ENCODE results near the gene OTUD5. TPM values are rescaled to one million over a fixed set of nuclear protein-coding genes. Genes with fewer than 3 reads are reported as not detected.

The OTUD5 gene
- total RNA-seq, 1 experiment from 2014 or later: 37.1 TPM

- no TSS peak for BruUV-seq (replicated peaks)
- no peak overlapping the region for H3K4me3 ChIP-seq
- ChIA-PET CTCF (no interaction called here), POLR2A (ENCODE audit: unreplicated experiment) (no interaction called here)
- H3K9me2 ChIP-seq (ENCODE audit: insufficient read depth): no peaks in the 10 kb centered on the region
- no peaks in the 10 kb centered on the region for H3K36me3 ChIP-seq (ENCODE audit: low read depth)
- intact Hi-C loops (cut with micrococcal nuclease; ENCODE audit: unreplicated experiment): no loop called here
- H3K4me1 ChIP-seq (replicated peaks; ENCODE audit: insufficient read depth): no peaks in the 10 kb centered on the region
- no peak overlapping the region for H3K4me2 ChIP-seq
- no peaks in the 10 kb centered on the region for H3K9me3 ChIP-seq (ENCODE audit: insufficient read depth, low read depth)
- TF ChIP-seq EZH2 (IDR thresholded peaks at IDR 0.05; ENCODE audit: low read depth): no peak
- no peak for TF ChIP-seq CTCF (conservative IDR thresholded peaks at IDR 0.05)
- H4K20me1 ChIP-seq (ENCODE audit: insufficient read depth): no peaks in the 10 kb centered on the region
- H3K27me3 ChIP-seq (ENCODE audit: insufficient read depth, low read depth): no peaks in the 10 kb centered on the region
- H3F3A ChIP-seq (ENCODE audit: insufficient read depth, low read depth): no peaks in the 10 kb centered on the region
- H3K27ac ChIP-seq: no peak overlapping the region
- no peak for DNase-seq
- no peak overlapping the region for H2AFZ ChIP-seq
- no peaks in the 10 kb centered on the region for H3K79me2 ChIP-seq (ENCODE audit: low read depth)
Measured at GRCh38 chrX:48968377-48968776, 11.0 kb upstream of the OTUD5 start.

DNA sequence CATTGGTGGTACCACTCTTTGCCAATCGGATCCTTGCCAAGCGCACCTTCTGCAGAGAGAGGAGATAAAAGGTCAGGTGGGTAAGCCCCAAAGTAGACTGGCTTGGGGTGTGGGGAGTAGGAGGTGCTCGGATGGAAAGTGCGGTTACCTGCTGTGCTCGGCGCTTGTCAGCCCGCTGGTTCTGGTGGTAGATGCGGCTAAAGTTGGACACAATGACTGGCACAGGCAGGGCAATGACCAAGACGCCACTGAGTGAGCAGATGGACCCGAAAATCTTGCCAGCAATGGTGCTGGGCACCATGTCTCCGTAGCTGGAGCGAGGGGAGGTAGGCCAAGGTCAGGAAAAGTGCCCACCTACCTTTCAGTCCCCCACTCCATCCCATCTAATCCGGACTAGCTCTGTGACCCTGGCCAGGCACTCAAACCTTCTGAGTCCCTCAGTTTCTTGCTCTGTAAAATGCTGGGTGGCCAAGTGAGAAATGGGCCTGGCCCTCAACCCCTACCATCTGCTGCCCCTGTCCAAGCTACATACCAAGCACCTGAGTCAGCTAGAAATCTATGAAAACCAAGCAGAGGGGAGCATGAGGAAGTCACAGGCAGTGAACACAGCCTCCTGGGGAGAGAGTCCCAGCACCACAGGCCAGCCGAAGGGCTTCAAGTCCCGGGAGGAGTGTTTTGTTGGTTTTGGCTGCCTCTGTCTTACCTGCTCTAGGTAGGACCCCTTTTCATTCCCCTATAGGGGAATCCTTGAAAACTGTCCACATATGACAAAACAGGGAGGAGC lies 9.6 kb upstream of the OTUD5 start:
- CTCF ChIA-PET: no interaction called here

DNA sequence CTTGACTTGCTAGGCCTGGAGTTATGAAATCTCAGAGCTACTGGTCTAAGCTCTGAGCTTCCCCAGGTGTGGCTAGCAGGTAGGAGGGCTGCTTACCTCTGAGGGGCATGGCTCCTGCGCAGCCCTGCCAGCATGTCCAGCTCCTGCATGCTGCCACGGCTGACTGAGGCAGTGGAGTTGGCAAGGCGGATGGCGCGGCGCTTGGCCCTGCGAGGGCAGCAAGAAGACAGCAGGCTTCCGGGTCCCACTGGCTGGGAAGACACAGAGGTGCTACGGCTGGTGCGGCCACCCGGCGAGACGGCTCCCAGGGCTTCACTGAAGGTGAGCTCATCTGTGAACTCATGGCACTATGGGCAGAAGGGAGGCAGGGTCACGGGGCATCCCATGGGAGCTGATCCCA lies 8.6 kb upstream of the OTUD5 start:
- H3K27ac ChIP-seq: no peak overlapping the region
- POLR2A ChIA-PET (ENCODE audit: unreplicated experiment): no interaction called here
- no peaks in the 10 kb centered on the region for H3K4me1 ChIP-seq (replicated peaks; ENCODE audit: insufficient read depth)
- H3K79me2 ChIP-seq (ENCODE audit: low read depth): no peaks in the 10 kb centered on the region
- no peak for DNase-seq
- H3K4me3 ChIP-seq: no peak overlapping the region
- H4K20me1 ChIP-seq (ENCODE audit: insufficient read depth): no peaks in the 10 kb centered on the region
- no peaks in the 10 kb centered on the region for H3K9me3 ChIP-seq (ENCODE audit: insufficient read depth, low read depth)
- no peaks in the 10 kb centered on the region for H3K9me2 ChIP-seq (ENCODE audit: insufficient read depth)
- H3K4me2 ChIP-seq: no peak overlapping the region
- no peak overlapping the region for H2AFZ ChIP-seq
- H3K27me3 ChIP-seq (ENCODE audit: insufficient read depth, low read depth): no peaks in the 10 kb centered on the region
- no peaks in the 10 kb centered on the region for H3F3A ChIP-seq (ENCODE audit: insufficient read depth, low read depth)
- CTCF ChIA-PET: no interaction called here
- TF ChIP-seq EZH2 (IDR thresholded peaks at IDR 0.05; ENCODE audit: low read depth) (no peak), CTCF (conservative IDR thresholded peaks at IDR 0.05) (no peak)
- intact Hi-C loops (cut with micrococcal nuclease; ENCODE audit: unreplicated experiment): no loop called here
- H3K36me3 ChIP-seq (ENCODE audit: low read depth): no peaks in the 10 kb centered on the region
- no TSS peak for BruUV-seq (replicated peaks)

More for the DNA sequence above, 9.6 kb upstream of the OTUD5 start:
- no peaks in the 10 kb centered on the region for H4K20me1 ChIP-seq (ENCODE audit: insufficient read depth)
- no peaks in the 10 kb centered on the region for H3K9me2 ChIP-seq (ENCODE audit: insufficient read depth)
- H3K36me3 ChIP-seq (ENCODE audit: low read depth): no peaks in the 10 kb centered on the region
- TF ChIP-seq CTCF (conservative IDR thresholded peaks at IDR 0.05) (no peak), EZH2 (IDR thresholded peaks at IDR 0.05; ENCODE audit: low read depth) (no peak)
- no peaks in the 10 kb centered on the region for H3K4me1 ChIP-seq (replicated peaks; ENCODE audit: insufficient read depth)
- no peak overlapping the region for H3K4me2 ChIP-seq
- no peaks in the 10 kb centered on the region for H3K79me2 ChIP-seq (ENCODE audit: low read depth)
- no peaks in the 10 kb centered on the region for H3F3A ChIP-seq (ENCODE audit: insufficient read depth, low read depth)
- no peak overlapping the region for H2AFZ ChIP-seq
- no peak overlapping the region for H3K4me3 ChIP-seq
- no TSS peak for BruUV-seq (replicated peaks)
- intact Hi-C loops (cut with micrococcal nuclease; ENCODE audit: unreplicated experiment): no loop called here
- H3K27ac ChIP-seq: no peak overlapping the region
- DNase-seq: no peak
- no peaks in the 10 kb centered on the region for H3K27me3 ChIP-seq (ENCODE audit: insufficient read depth, low read depth)
- H3K9me3 ChIP-seq (ENCODE audit: insufficient read depth, low read depth): no peaks in the 10 kb centered on the region
- POLR2A ChIA-PET (ENCODE audit: unreplicated experiment): no interaction called here
